OCI-M1 (cell line): ENCODE data around the gene MYLK.
"Not testable (repeated sequence)": the region's sequence is repeated elsewhere in the genome, so short reads cannot be mapped to it uniquely, and the experiment has no call there.

Experiments used
- DNase-seq: peaks from one replicate; lab custom pipeline; 2025; lab: John Stamatoyannopoulos, UW

MYLK gene

DNA sequence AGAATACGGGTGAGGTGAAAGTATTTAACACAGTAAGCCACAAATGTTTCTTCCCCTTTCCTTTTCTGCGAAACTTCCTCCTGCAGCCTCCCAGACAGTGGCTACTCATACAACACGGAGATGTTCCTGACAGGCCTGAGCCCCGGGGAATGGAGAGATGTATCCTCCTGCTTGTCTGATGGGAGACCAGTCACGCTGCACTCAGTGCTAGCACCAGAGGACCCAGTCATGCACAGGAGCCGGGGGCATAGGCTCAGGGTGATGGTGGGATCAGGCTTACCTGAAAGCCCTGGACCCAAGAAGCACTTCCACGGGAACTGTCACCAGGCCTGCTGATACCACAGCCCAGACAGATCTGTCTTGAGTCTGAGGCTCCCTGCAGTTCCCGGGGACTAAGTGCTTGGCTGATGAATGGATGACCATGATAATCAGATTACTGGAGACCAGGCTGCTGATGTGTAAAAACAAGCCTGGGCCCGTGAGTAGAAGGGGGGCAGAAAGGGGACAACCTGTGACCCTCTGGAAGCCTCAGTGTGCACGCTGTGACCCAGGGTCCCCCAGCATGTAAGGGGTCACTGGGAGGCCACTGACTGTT lies 162.9 kb downstream of the MYLK start:
- not testable (repeated sequence) for DNase-seq

GRCh38 chr3:123720638-123721037 lies 163.5 kb downstream of the MYLK start:
- DNase-seq, result no peak

DNA sequence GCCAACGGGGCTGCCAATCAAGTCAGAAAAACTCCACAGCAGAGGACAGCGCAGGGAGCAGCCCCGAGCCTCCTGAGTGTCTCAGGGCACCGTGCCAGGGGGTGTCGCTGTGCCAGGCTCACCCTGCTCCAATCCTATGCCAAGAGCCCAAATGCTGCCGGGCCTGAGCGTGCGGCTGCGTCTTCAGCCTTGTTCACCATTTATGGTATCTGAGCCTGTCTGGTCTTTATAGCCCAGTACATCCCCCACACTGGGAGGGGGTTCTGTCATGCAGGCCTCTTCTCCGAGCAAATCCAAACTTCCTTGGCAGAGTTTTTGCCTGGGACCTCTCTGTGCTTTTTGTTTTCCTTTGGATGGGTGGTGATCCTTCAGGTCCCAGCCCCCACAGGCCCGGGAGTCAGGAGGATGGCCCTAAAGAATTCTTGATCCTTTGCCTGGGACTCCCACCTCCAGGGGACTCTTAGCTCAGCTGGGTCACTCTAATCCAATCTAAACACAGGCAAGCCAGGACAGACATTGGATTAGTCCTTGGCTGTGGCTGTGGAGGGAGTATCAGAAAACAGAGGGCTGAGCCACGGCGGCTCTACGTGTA lies 164.2 kb downstream of the MYLK start:
- DNase-seq, result no peak

- peak; percentile 65 for DNase-seq
Observed at GRCh38 chr3:123719061-123719756, 164.9 kb downstream of the MYLK start.

DNA sequence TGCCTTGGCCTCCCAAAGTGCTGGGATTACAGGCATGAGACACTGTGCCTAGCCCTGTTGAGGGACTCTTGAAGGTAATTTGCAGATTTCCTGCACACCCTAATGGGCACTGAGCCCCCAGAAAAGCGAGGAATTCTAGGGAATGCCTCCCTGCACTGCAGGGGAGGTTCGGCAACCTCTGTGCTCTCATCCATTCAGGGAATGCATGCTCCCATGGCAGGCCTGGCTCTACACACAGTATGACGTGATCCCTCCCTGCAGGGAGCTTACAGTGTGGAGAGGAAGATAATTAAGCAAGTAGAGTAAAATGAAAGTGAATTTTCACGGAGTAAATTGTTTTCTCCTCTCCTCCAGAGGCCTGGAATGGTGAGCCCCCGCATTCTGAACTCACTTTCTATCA lies 166.0 kb downstream of the MYLK start:
- no peak for DNase-seq

GRCh38 chr3:123717451-123717850 lies 166.7 kb downstream of the MYLK start:
- not testable (repeated sequence) for DNase-seq

- DNase-seq, result no peak
Observed at GRCh38 chr3:123716411-123716810, 167.7 kb downstream of the MYLK start.

- no peak for DNase-seq
Observed at GRCh38 chr3:123713211-123713610, 170.9 kb downstream of the MYLK start.

DNA sequence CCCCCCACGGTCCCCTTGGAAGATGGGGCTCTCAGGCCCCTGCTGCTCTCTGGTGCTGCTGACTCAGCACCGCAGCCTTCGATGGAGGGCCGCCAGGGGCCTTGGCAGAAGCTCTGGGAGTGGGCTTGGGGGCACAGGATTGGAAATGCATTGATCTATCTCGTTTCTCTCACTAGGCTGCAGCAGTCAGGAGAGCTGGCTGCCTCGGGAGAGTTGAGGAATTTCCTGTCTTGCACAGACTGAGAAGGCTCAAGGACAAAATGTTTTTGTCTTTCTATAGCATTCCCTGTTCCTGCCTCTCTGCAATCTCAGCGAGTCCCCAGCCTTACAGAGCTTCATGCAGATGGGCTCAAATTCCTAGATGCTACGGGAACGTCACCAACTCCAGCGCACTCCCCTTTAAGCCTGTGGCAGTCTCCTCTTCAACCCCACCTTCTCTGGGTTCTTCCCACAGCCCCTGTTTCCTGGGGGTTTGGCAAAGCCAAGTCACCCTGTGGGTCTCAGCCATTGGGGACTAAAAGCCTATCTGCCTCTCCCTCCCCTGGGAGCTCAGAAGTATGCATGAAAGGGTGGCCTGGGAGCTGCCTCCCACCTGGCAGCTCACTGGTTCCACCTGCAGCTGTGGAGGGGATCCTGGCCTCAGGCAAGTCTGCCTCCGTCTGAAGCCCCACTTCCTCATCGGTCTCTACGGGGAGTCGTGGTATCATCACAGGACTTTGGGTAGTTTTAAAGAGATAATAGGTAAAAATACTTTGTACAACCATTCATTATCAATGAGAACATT lies 171.9 kb downstream of the MYLK start:
- DNase-seq, result no peak

DNA sequence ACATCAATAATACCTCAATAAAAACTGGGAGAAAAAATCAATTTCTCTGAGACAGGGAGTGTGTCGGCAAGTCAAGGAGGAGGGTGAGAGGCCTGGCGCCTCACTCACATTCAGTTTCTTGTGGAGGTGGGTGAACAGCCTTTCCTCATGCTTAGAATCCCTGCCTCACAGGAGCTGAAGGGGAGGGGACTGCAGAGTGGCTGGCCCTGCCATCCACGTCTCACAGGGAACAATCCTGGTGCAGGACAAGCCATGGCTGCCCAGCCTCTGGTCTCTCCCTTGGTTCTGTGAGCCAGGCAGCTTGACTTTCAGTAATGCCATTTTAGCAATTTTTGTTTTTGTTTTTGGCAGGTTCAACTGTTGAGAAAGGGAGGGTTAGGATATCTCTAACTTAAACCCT lies 172.8 kb downstream of the MYLK start:
- no peak for DNase-seq

DNA sequence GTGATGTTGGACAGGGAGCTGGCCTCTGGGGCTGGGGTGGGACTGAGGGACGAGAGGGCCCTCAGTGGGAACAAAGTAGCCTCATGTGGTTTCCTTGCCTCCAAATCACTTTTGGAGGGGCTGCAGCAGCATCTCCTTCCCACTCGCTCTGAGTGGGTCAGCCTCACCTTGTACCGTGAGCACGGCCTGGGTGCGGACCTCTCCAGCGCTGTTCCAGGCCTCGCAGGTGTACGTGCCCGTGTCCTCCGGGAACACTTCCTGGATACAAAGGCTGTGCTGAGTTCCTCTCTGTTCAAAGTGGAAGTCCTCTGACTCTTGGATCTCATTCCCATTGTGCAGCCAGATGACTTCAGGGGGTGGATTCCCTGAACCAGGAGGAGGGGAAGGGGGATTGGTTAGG lies 175.6 kb downstream of the MYLK start:
- DNase-seq, result no peak

DNA sequence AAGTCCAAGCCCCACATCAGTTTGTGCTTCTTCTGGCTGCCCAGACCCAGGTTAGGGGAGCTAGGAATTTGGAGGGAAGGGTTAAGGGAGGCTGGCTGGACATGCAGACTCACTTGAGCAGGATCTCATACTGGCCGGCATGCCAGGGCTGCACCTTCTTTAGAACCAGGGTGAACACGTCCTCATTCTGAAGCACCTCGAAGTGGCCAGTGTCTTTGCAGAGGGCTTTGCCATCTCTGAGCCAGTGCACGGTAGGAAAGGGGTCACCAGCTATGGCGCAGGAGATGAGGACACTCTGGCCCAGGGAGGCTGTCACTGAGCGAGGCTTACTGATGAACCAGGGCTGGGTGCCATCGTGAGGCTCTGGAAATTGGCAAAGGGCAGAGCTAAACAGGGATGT lies 176.5 kb downstream of the MYLK start:
- DNase-seq, result not testable (repeated sequence)

DNA sequence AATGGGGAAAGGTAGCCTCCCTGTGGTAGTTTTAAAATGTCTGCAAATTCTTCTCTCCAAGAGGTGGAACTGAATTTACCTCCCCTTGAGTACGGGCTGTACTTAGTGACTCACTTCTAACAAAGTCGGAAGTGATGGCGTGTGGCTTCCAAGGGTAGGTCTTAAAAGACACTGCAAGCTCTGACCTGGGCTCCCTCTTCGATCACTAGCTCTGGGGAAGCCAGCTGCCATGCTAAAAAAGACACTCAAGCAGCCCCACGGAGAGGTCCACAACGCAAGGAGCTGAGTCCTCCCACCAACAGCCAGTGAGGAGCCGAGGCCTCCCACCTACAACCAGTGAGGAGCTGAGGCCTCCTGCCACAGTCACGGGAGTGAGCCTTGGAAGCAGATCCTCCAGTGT lies 177.3 kb downstream of the MYLK start:
- DNase-seq, result no peak

GRCh38 chr3:123705488-123706285 lies 178.4 kb downstream of the MYLK start:
- DNase-seq, result no peak

DNA sequence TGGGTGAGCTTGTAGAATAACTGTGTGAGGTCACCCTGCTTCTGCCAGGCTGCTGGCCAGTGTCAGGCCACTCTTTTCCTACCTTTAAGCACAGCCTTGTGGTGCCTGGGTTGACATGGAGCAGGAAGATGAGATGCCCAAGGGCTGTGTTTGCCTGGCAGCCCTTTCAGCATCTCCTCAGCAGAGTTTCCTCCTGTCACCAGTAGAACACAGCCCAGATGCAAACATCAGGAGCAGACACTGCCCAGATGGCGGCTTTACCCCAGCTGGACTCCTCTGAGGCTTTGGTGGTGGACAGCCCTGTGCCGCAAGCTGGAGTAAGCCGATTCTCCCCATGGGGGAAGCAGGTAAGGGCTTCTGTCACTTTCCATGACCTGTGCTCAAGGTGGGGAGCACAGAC lies 180.5 kb downstream of the MYLK start:
- not testable (repeated sequence) for DNase-seq

- no peak for DNase-seq
Observed at GRCh38 chr3:123702720-123703119, 181.4 kb downstream of the MYLK start.

DNA sequence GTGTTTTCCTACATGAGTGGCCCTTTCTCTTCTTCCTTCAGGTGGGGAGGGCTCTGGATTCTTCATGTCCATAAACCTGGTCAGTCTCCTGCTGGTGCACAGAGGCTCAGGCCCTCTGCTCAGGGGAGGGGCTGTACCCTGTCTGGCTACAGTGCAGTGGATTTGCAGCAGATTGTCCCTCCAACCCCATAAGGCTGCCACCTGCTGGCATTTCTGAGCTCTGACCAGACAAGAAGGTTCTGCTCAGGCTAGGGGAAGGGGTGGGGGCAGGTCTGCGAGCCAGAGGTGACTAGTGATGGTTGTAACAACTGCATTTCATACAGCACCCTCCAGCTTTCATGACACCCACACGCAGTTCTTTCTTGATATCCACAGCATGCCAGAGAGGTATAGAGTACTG lies 182.1 kb downstream of the MYLK start:
- peak; percentile 63 for DNase-seq

GRCh38 chr3:123700791-123701722 lies 183.1 kb downstream of the MYLK start:
- no peak for DNase-seq

- DNase-seq, result no peak
Observed at GRCh38 chr3:123698813-123699212, 185.3 kb downstream of the MYLK start.

DNA sequence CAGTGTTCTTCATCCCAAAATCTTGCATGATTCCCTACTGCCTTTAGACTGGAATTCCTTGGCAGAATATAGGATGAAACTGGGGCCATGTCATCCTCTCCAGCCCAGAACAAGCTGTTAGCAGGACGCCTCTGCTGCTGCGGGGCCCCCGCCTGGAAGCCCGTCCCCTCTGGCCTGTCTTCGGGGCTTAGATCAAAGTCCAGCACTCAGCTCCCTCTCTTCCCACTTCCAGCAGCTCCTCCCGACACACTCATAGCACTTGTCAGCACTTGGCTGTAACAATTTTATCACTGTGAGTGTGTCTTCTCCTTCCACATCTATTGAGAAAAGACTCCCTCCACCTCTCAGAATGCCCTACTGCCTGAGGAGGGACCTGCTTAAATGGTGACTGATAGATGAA lies 187.3 kb downstream of the MYLK start:
- no peak for DNase-seq
